GM18951 (cell line): ENCODE data around the gene PCNX2.

Experiments
- POLR2A ChIP-seq: IDR thresholded peaks from 4 replicates; pipeline ENCODE4 v1.6.1; 2011; ENCODE audit warnings: mild to moderate bottlenecking; ENCODE audit not compliant: insufficient read length, insufficient read depth; ENCODE audit errors: extremely low read depth
- in situ Hi-C: fragments of 300-500 bp; cut with MboI; formaldehyde crosslinking; loops from one replicate; pipeline ENCODE4 v1.12.0; 2022; ENCODE audit warnings: low sequenced_read_pairs, mixed read lengths, inconsistent platforms; ENCODE audit not compliant: unreplicated experiment

Gene PCNX2

DNA sequence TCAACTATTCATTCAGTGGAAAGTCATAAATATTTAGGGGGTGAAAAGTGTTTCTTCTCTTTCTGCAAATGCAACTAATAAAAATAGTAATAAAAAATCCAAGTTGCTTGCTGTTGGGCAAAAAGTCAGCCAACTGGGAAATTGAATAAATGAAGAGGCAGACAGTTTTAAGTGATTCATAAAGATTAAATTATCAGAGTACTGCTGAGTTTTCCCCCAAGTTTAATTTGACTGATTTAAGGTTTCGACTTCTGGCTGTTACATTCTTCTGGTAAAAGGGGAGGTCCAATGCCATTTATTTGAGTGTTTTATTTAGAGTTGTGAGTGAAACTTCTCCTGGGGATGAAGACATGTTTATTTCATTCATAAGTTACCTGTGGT lies 219.6 kb downstream of the PCNX2 start:
- TF ChIP-seq POLR2A = no peak
- in situ Hi-C loops = no loop called here

DNA sequence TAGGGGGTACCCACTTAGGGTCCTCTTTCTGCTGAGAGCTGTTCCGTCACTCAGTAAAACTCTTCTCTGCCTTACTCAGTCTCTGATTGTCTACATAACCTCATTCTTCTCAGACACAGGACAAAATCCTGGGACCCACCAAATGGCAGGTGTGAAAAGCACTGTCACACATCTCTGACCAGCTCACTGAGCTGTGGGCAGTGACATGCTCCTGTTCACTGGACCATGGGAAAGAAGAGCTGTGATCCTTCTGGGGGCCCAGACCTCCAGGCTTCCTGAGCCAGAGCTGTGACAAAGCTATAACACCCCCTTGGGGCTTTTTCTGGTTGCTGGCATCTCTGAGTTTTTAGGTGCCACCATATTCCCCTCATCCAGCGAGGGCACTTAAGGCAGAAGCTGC lies 229.4 kb downstream of the PCNX2 start:
- no peak for TF ChIP-seq POLR2A
- in situ Hi-C loops = no loop called here

DNA sequence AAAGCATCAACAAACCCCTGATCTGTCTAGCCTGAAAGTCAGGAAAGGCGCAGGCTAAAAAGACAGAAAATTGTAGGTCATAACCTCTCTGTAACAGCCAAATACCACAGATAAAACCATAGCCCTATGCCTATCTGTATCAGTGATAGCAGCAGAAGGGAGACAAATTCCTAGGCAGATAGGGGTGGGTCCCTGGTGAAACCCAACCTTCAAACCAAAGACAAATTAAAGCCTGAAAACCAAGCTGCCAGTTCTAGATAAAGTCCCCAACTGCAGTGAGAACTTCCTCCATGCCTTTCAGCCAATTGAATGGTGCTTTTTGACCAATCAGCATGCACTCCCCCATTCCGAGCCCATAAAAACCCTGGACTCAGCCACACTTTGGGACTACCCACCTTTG lies 229.8 kb downstream of the PCNX2 start:
- in situ Hi-C loops = no loop called here
- TF ChIP-seq POLR2A = no peak

DNA sequence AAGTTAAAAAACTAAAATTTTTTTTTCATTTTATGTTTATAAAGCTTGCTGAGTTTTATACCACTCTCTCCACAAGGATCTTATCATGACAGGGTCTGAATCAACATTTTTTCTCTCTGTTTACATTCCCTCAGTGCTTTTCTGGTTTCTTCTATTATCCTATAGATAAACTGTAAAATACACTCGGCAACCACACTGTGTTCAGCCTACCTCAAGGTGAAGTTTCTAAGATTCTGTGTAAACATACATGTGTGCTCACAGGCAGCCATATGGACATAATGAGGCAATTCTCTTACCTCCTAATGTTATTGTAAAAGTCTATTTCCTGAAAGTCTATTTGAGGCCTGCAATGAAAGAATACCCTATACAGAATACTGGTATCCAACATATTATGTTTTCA lies 230.5 kb downstream of the PCNX2 start:
- in situ Hi-C loops = no loop called here
- TF ChIP-seq POLR2A = no peak

DNA sequence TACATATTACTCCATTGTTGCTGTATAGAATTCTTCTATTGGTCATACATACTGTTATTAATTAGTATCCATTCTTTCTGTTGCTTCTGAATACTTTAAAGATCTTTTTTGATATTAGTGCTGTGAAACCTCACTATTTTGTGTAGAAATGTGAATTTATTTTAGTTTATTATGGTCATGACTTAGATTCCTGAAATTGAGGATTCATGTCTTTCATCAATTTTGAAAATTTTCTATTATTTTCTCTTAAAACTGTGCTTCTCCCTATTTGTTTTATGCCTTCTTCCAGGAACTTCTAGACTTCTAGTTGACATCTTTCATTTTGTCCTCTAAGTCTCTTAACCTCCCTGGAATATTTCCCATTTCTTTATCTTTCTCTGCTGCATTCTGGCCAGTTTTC lies 232.1 kb downstream of the PCNX2 start:
- no peak for TF ChIP-seq POLR2A
- in situ Hi-C loops = no loop called here

DNA sequence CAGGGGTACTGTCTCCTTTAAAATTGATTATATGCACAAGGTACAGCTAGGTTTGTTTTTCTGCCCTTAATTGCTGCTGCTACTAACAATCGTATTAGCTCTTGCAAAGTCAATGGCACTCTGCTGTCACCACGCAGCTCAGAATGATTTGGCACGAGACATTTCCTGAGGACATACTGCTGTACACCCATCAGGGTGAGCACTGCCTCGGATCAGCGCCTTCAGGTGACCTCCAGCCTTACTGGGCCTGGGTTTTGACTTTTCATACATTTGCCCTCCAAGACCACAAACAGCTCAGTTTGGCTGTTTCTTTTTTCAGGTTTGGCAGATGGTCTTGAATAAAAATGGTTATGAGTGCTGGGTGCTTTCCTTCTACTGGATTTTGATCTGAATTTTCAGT lies 234.3 kb downstream of the PCNX2 start:
- TF ChIP-seq POLR2A = no peak
- in situ Hi-C loops = no loop called here

DNA sequence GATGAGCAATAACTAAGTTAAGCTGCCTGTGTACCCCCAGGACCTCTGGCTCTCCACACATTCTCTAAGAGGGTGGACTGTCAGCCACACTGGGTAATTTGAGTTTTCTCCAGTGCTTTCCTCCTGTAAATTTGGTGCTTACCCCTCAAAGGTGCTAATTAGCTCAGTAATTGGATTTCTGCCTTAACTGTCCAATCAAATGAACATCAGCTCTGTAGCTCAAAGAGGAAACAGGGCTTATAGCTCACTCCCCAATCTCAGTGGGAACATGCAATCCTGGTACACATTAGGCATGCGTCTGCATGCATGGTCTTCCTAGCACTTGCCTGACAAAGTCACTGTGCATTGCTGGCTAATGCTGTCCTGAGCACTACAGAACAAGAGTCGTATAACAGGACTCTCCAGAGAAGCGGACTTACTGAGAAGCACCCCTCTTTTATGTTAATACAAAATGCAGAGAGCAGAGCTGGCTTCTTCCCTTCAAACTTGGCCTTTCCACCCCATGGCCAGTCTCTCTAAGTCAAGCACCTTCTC lies 235.0 kb downstream of the PCNX2 start:
- in situ Hi-C loops = no loop called here

DNA sequence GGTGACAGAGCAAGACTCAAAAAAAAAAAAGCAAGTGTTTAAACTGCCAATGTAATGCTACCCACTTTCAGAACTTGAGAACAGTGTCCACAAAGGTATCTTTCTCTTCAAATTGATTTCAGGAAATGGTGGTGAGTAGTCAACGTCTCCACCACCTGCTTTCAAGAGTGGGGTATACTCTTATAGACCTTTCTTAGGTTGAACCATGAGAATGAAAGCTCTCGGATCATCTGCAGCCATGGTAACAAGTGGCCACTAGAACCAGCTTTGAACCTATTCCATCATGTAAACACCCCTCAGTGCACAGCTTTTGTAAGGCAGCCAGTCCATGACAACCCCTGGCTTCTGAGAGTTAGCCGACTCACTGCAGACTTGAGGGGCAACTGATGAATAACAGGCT lies 237.7 kb downstream of the PCNX2 start:
- in situ Hi-C loops = no loop called here
- no peak for TF ChIP-seq POLR2A

More for the DNA sequence above, 235.0 kb downstream of the PCNX2 start:
- no peak for TF ChIP-seq POLR2A

DNA sequence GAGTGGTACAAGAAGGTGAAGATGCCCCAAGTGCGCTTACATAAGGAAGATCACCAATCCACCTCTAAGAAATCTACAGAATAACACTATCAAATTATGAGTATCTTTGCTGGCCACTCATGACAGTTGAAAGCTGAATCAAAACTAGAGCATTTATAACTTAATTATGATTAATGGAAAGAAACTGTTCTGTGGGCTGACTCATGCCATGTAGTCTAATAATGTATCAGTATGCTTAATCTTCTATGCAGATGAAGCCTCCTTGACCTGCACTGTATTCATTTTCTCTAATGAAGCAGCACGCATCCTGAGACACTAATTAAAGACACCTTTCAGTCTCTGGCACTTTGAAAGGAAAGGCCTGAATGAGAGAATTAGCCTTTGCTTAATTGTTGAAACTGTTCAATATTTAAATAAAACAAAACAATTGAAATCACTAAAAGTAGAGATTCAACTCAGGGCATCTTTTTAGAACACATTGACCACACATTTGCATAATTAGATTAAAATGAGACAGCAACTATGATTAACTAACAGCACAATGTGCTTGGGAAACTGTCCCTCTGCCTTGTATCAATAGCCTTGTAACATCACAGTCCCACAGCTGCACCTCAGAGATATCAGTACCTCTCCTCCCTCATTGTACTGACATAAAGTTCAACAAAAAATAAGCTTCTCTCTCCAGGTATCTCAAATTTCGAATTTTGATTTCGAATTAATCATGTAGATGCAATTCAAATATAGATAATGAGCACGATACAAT lies 239.5 kb downstream of the PCNX2 start:
- no peak for TF ChIP-seq POLR2A

DNA sequence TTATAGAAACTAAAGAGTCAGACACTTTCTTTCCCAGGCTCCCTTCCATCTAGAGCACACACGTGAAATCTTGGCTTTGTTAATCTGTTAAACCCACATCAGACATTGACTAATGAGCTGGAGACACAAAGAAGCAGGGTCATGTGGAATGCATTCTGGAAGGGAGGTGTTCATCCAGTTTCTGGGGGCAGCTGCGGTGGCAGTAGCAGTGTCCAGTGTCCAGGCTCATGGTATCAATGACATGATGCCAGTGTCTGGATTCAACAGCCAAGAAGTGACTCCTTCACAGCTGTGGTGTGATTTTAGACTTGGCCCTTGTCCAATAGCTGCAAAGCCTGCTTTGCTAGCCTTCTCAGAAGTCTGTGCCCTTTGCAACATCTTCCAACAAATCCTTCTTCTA lies 249.9 kb downstream of the PCNX2 start:
- in situ Hi-C loops = no loop called here
- TF ChIP-seq POLR2A = no peak

More for the DNA sequence above, 239.5 kb downstream of the PCNX2 start:
- in situ Hi-C loops = no loop called here

DNA sequence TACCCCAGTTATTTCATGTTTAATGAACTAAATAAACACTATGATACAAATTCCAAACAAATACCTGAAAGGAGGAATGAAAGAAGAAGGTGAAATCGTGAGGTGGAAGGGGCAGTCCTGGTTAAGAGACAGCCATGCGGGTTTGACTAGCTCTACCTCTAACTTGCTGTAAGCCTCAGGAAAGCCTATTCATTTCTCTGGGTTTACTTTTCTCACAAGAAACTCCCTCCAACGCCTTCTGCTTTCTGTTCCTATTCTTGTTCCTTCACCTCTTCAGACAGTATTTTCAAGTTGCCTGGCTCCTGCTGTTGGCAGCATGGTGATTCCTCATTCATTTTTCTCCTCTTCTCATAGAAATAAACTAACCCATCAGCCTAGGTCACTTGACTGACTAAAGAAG lies 252.7 kb downstream of the PCNX2 start:
- in situ Hi-C loops = no loop called here
- no peak for TF ChIP-seq POLR2A

DNA sequence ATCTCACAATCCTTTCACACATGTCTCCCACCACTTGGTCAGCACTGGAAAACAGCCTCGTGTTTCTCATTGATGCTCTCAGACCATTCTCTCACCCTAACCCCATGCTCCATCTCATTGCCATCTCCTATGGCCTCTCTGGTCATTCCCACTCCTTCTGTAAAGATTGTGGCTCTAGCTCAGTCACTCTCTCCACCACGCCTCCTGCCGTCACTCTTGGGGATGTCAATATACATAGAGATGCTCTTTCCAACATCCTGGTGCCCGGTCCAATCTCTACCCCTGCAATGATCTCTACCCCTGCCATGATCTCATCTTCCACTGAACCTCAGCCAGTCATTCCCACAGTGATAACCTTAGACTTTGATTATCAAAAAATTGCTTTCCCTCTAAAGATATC lies 255.0 kb downstream of the PCNX2 start:
- in situ Hi-C loops = no loop called here
- TF ChIP-seq POLR2A = no peak

DNA sequence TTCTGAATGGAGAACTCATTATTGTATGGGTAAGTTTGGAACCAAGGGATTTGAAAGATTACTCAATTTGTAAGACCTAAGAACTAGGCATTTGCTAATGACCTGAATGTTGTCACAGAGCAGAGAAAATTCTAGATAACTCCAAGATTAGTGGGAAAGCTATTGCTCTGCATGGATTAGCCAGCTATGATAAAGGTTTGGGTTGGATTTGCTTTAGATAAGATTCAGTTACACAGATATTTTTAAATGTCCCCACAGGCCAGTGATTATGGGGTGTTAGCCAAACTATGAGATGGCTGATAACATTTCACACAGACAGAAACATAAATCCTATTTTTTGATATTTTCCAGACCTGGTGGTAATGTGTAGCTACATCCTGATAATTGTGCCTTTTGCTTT lies 256.9 kb downstream of the PCNX2 start:
- in situ Hi-C loops = no loop called here
- TF ChIP-seq POLR2A = no peak

DNA sequence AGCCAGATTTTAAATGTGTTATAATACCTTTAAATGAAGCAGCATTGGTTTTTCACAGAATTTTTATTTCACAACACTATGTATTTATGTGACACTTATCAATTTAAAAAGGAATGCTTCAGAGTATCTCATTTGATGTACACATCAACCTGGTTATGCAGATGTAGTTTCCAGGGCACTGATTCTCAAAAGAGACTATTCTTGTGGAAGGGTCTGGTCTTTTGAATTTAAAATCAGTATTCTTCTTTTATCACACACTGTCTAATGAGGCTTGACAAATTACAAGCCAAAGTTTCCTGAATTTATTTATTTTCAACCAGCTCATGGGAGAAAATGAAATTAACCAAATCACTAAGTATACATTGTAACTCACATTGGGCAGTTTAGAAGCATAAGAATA lies 257.7 kb downstream of the PCNX2 start:
- TF ChIP-seq POLR2A = no peak
- in situ Hi-C loops = no loop called here

DNA sequence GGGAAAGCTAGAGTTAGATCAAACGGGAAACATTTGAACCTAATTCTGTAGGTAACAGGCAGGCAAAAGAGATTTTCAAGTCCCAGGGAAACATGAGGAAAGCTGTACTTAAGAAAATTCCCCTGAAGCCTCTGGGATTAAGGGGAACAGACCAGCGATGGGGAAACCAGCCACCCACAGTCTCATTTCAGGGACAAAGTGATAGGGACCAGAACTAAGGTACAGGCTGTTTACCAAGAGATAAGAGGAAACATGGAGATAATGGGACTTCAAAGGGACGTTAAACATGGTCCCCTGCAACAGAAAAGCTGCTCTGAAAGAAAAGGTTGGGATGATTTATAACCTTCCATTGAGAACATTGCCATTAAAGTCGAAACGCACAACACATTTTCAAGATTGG lies 260.7 kb downstream of the PCNX2 start:
- TF ChIP-seq POLR2A = no peak
- in situ Hi-C loops = no loop called here

DNA sequence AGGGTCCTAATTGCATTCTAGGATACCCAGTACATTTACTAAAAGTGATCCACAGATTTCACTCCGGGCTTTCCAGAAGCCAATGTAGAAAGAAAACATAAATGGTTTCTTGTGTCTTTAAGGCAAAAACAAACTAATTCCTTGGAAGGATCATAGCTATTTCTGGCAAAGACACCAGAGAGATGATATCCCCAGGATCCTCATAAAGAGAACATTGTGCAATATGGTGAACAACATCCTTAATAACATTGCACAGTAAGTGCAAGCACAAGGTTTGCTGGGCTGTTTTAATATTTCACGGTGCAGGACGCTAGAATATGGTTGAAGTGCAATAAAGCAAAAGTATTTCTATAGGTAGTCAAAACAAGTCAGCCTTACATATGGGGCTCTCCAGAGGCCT lies 262.2 kb downstream of the PCNX2 start:
- no peak for TF ChIP-seq POLR2A
- in situ Hi-C loops = no loop called here
